Measurements from ENCODE around the gene SPTBN1.

The SPTBN1 gene

DNA sequence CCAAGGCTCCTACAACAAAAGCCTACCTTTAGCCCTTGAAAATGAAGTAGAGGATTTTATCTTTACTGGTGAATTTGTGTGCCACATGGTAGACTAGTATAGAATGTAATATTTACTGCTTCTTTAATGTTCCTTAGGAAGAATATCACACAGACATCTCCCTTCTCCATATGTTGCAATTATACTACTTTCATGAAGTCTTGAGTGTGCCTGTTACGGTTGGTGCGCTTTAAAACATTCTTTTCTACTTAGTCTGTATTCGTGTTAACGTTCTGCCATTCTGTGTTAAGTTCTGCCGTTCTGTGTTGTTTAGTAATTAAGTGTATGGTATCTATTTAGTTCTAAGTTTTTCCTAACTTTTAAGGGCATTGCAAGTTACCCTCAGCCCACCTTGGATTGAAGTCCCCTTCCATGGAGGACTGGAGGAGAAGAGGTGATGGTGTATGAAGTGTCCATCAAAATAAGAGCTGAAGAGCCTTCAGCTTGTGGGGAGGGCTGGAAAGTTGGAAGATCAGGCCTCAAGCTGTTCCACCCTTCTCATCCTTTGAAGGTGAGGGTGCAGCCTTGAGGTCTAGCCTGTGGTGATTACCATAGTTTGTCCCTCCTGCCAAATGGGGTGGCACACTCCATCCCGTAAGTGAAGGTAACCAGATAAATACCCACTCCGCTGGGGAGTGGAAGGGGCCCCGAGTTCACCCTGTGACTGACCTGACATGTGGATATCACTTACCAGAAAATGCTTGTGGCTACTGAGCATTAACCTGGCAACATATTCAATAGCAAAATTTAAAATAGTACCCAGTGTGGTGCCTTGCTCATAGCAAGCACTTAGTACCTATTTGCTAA lies 131.3 kb downstream of the SPTBN1 start:
- TF ChIP-seq, protein P1, sequence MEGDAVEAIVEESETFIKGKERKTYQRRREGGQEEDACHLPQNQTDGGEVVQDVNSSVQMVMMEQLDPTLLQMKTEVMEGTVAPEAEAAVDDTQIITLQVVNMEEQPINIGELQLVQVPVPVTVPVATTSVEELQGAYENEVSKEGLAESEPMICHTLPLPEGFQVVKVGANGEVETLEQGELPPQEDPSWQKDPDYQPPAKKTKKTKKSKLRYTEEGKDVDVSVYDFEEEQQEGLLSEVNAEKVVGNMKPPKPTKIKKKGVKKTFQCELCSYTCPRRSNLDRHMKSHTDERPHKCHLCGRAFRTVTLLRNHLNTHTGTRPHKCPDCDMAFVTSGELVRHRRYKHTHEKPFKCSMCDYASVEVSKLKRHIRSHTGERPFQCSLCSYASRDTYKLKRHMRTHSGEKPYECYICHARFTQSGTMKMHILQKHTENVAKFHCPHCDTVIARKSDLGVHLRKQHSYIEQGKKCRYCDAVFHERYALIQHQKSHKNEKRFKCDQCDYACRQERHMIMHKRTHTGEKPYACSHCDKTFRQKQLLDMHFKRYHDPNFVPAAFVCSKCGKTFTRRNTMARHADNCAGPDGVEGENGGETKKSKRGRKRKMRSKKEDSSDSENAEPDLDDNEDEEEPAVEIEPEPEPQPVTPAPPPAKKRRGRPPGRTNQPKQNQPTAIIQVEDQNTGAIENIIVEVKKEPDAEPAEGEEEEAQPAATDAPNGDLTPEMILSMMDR (IDR thresholded peaks at IDR 0.05; ENCODE audit: low read depth, low read length): no peak
- TF ChIP-seq, protein P2, sequence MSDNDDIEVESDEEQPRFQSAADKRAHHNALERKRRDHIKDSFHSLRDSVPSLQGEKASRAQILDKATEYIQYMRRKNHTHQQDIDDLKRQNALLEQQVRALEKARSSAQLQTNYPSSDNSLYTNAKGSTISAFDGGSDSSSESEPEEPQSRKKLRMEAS (IDR thresholded peaks at IDR 0.05; ENCODE audit: low read depth, low read length): no peak
- TF ChIP-seq POLR2A (IDR thresholded peaks at IDR 0.05; ENCODE audit: extremely low read depth, insufficient read length) (no peak), MYC (IDR thresholded peaks at IDR 0.05; ENCODE audit: low read depth, low read length) (no peak)
- DNase-seq (ENCODE audit: low read depth): no peak
- H3K4me3 ChIP-seq (ENCODE audit: low read depth, low read length): no peak overlapping the region

DNA sequence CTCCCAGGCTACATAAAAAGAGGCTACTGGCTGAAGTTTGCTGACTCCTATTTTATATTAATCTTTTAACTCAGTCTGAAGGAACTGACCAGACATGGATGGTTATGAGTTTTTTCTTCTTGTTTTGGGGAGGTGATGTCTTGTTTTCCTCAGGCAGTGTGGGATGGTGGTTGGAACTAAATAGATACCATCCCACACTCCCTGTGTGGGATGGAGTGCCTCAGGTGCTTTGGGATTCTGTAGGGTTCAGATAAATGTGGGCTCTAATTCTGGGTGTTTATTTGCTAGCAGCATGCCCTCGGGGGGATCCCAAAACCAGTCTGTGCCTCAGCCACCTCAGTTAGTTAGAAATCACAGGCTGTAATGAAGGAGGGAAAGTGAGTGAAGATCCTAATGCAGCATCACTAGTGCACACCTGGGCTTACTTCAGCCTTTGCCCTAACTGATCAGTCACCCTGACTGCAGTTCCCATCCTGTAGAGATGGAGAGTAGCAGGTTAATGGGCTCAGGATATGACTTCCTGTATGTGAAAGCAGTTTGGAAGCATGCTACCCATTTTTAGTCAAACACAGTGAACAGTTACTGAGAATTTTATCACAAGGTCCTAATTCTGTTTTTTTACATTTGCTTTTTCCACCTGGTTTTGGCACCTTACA lies 132.2 kb downstream of the SPTBN1 start:
- DNase-seq (ENCODE audit: low read depth): no peak
- TF ChIP-seq, protein P1 (IDR thresholded peaks at IDR 0.05; ENCODE audit: low read depth, low read length): no peak
- TF ChIP-seq MYC (IDR thresholded peaks at IDR 0.05; ENCODE audit: low read depth, low read length) (no peak), POLR2A (IDR thresholded peaks at IDR 0.05; ENCODE audit: extremely low read depth, insufficient read length) (no peak)
- TF ChIP-seq, protein P2 (IDR thresholded peaks at IDR 0.05; ENCODE audit: low read depth, low read length): no peak
- H3K4me3 ChIP-seq (ENCODE audit: low read depth, low read length): no peak overlapping the region

DNA sequence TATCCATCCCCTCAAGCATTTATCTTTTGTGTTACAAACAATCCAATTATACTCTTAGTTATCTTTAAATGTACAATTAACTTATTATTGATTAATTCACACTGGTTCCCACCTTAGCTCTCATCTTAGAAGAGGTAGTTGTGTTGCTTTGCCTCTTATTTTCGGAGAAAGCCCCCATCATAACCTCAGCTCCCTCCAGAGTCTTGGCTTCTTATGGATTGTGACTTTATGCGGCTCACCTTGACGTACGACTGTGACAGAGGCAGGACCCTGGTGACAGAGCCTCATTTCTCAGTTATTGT lies 132.9 kb downstream of the SPTBN1 start:
- DNase-seq (ENCODE audit: low read depth): no peak
- TF ChIP-seq, protein P1 (IDR thresholded peaks at IDR 0.05; ENCODE audit: low read depth, low read length): no peak
- TF ChIP-seq, protein P2 (IDR thresholded peaks at IDR 0.05; ENCODE audit: low read depth, low read length): no peak
- TF ChIP-seq POLR2A (IDR thresholded peaks at IDR 0.05; ENCODE audit: extremely low read depth, insufficient read length) (no peak), MYC (IDR thresholded peaks at IDR 0.05; ENCODE audit: low read depth, low read length) (no peak; the same call in 1 of the 2 replicates)
- no peak overlapping the region for H3K4me3 ChIP-seq (ENCODE audit: low read depth, low read length)

DNA sequence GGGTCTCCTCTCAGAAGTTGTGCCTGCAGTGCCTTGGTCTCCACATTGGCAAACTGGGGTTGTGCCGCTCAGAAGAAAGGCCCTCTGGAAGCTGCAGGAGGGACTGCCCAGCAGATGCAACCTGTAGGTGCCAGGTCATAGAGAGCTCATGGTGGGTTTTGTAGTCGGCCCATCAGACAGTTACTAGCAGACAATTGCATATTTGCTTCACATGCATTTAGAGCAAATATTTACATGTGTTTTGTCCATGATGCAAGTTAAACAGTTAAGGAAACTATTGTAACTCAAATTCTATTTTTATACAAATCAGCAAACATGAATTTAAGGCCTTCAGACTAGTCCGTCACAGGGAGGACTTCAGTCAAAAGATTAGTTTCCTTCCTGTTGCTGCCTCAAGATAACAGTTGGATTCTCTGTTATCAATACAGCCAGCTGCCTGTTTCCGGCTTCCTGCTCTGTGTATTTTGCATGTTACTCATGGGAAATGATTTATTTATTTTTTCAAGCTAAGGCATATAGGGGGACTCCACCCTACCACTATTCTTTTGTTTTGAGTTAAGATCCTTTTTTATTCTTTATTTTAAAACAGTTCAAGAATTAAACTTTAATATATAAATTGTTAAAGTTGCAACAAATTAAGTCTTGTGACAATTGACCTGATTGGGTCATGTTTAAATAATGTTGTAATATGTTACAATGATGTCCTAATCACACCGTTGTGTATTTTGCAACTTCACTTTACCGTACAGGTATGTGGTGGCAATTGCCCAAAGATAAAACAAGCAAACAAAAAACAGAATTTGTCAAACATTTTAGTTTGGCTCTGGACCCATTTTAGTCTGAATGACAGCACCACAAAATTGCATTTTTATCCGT lies 133.5 kb downstream of the SPTBN1 start:
- DNase-seq (ENCODE audit: low read depth): peak; percentile 77
- TF ChIP-seq POLR2A (IDR thresholded peaks at IDR 0.05; ENCODE audit: extremely low read depth, insufficient read length) (no peak), MYC (IDR thresholded peaks at IDR 0.05; ENCODE audit: low read depth, low read length) (0 out of 2 replicates have a peak, but pooled peaks have one; percentile 21)
- no peak overlapping the region for H3K4me3 ChIP-seq (ENCODE audit: low read depth, low read length)

DNA sequence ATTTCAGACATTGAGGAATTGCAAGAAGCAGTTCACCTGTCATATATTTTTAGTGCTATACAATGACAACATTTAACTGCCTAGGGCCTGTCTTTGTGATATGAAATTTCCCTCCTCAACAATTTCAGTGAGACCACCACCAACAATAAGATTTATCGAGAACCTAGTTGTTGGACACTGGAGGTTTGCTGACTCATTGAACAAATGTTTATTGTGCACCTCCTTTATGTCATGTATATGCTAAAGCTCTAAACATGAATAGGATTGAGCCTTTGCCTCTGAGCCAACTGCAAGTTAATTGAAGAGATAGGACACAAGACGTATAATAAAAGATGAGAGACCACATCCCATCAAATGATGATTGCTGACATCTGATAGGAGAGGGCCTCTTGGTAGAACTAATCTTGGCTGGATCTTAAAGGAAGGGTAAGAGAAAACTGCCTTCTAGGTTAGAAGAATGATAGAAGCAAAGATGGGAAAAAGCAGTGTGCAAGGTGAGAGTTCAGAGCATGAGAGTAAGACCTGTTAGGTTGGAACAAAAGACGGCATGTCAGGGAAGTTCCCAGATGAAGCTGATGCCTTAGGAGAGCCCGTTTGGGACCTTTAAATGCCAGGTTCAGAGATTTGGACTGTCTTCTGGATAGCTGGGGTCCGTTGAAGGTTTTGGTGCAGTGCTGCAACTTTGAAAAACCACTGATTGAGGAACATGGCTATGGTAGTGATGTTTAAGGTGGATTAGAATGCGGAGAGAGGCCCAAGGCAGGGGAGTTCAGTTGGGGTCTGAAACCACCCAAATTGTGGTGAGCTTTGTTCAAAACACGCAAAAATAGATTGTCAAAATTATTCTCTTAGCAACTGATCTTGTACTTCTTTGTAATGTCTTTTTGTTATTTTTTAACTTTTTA lies 134.3 kb downstream of the SPTBN1 start:
- no peak for DNase-seq (ENCODE audit: low read depth)
- TF ChIP-seq POLR2A (IDR thresholded peaks at IDR 0.05; ENCODE audit: extremely low read depth, insufficient read length) (no peak), MYC (IDR thresholded peaks at IDR 0.05; ENCODE audit: low read depth, low read length) (no peak)
- TF ChIP-seq, protein P2 (IDR thresholded peaks at IDR 0.05; ENCODE audit: low read depth, low read length): no peak
- TF ChIP-seq, protein P1 (IDR thresholded peaks at IDR 0.05; ENCODE audit: low read depth, low read length): no peak
- H3K4me3 ChIP-seq (ENCODE audit: low read depth, low read length): no peak overlapping the region
